GM19455 (cell line): ENCODE results near the gene FOSL2.

Source experiments
- ATAC-seq: cut with Tn5 transposase; IDR thresholded peaks from one replicate; pipeline ENCODE4 v1.9.1; 2021; ENCODE audit not compliant: unreplicated experiment

Gene FOSL2

GRCh38 chr2:28411166-28411755, 18.6 kb downstream of the FOSL2 start:
- no peak for ATAC-seq

DNA sequence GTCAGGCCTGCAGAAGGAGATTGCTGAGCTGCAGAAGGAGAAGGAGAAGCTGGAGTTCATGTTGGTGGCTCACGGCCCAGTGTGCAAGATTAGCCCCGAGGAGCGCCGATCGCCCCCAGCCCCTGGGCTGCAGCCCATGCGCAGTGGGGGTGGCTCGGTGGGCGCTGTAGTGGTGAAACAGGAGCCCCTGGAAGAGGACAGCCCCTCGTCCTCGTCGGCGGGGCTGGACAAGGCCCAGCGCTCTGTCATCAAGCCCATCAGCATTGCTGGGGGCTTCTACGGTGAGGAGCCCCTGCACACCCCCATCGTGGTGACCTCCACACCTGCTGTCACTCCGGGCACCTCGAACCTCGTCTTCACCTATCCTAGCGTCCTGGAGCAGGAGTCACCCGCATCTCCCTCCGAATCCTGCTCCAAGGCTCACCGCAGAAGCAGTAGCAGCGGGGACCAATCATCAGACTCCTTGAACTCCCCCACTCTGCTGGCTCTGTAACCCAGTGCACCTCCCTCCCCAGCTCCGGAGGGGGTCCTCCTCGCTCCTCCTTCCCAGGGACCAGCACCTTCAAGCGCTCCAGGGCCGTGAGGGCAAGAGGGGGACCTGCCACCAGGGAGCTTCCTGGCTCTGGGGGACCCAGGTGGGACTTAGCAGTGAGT, 19.4 kb downstream of the FOSL2 start:
- no peak for ATAC-seq

GRCh38 chr2:28412625-28413151, 20.0 kb downstream of the FOSL2 start:
- ATAC-seq: no peak

GRCh38 chr2:28413152-28413898, 20.7 kb downstream of the FOSL2 start:
- ATAC-seq: no peak

- ATAC-seq: no peak
These were observed 21.2 kb downstream of the FOSL2 start for GRCh38 chr2:28413899-28414295.

GRCh38 chr2:28414583-28414982, 21.9 kb downstream of the FOSL2 start:
- ATAC-seq: no peak

DNA sequence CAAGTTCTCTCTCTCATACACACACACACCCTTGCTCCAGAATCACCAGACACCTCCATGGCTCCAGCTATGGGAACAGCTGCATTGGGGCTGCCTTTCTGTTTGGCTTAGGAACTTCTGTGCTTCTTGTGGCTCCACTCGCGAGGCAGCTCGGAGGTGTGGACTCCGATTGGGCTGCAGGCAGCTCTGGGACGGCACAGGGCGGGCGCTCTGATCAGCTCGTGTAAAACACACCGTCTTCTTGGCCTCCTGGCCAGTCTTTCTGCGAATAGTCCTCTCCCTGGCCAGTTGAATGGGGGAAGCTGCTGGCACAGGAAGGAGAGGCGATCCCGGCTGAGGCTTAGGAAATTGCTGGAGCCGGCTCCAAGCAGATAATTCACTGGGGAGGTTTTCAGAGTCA, 22.4 kb downstream of the FOSL2 start:
- no peak for ATAC-seq

GRCh38 chr2:28415715-28416114, 23.1 kb downstream of the FOSL2 start:
- no peak for ATAC-seq

GRCh38 chr2:28419003-28419402, 26.3 kb downstream of the FOSL2 start:
- ATAC-seq: no peak

GRCh38 chr2:28419443-28420270, 27.0 kb downstream of the FOSL2 start:
- ATAC-seq: no peak

- ATAC-seq: no peak
These were observed 28.1 kb downstream of the FOSL2 start for GRCh38 chr2:28420722-28421121.

DNA sequence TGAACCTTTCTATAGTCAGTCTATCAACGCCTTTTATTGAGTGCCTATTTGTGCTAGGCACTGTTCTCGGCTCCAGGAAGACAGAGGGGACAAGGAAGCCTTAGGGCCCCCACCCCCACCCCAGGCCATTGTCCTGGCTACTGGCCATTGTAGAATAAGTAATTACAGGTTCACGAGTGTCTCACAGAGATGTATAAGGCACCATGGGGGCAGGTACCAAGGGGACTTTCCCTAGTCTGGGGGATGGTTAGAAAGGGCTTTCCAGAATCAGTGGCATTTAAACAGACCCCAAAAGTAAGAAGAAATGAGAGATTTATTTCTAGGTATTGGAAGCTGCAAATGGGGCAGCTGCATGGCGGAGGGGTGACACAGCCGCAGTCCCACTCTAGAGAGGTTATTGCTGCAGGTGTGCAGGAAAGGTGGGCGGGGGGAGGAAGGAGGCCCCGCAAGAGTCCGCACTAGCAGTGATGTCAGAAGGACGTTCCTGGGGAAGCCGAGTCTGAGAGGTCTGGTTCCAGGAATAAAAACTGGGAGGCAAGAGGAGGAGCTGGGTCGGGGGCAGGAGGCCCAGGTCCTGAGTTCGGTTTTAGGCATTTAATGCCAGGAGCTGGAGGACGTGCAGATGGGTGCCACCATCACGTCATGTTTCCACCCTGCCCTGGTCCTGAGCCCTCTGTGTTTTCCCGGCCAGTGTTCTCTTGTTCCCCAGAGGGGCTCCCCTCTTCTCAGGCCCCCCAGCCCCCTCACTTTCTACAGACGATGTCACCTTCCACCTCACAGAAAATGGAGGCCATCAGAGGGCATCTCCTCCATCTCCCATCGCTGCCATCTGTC, 30.5 kb downstream of the FOSL2 start:
- ATAC-seq: no peak

- no peak for ATAC-seq
These were observed 31.4 kb downstream of the FOSL2 start for GRCh38 chr2:28423856-28424605.

DNA sequence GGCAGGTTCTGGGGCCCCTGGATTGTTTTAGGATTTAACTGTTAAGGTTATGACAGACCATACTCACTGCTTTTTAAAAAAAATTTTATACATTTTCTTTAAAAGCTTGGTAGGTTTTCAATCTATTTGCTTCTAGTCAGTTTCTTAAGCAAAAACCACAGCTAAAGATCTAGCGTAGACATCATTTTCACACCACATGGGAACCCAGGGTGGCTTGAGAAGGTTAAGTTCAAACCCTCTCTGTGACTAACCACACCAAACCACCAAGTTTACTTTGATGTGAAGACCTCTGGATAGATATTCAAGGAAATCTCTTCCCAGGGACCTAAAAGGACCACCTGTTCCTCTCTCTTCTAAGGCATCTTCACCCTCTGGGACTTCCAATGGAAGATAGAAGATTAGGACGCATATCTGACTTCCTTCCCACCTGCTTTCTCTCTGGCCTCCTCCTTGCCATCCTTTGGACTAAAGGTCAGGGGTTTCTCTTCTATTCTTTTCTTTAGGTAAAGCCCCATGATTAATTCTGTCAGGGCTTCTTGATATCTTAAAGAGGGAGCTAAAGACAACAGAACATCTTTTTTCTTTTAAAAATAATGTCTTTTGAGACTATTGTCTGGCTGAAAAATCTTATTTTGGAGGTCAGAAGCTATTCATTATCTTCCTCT, 32.3 kb downstream of the FOSL2 start:
- ATAC-seq: no peak

DNA sequence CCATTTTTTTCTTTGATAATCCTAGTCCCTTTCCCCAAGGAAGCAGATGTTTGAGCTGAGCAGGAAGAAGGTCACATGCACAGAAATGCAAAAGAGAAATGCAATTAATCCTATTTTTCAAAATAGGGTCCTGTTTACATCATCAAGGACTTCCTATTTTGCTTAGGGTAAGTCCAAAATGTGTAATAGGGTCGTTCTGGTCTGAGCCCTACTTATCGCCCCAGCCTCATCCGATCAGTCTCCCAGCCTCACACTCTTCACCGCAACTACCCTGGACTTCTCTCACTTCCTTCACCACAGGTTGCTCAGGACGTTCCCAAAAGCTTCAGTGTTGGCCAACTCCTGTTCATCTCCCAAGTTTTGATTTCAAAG, 32.8 kb downstream of the FOSL2 start:
- ATAC-seq: no peak

DNA sequence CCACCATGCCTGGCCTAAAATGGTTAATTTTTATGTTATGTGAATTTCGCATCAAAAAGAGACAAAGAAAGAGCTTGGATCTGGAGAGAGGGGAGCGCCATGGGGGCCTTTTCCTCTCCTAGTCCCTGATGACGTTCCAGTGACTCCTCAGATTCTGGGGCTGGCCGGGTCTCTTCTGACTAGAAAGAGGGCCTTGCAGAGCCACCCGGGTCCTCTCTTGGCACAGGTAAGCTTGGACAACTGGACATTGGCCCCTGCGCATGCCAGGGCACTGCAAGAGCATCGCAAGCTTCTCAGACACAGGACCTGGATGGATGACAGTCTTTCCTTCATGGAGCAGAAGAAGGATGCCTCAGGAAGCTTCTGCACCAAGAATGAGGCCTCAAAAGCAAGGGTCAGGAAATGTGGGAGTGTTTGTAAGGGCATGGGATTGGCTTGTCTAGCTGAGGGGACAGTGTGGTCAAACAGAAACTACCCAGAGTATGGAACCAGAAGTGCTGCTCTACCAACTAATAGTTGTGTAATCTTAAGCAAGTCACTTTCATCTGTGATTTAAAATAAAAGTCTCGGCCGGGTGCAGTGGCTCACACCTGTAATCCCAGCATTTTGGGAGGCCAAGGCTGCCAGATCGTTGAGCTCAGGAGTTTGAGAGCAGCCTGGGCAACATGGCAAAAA, 35.2 kb downstream of the FOSL2 start:
- ATAC-seq: no peak

GRCh38 chr2:28428486-28428885, 35.8 kb downstream of the FOSL2 start:
- ATAC-seq: no peak

DNA sequence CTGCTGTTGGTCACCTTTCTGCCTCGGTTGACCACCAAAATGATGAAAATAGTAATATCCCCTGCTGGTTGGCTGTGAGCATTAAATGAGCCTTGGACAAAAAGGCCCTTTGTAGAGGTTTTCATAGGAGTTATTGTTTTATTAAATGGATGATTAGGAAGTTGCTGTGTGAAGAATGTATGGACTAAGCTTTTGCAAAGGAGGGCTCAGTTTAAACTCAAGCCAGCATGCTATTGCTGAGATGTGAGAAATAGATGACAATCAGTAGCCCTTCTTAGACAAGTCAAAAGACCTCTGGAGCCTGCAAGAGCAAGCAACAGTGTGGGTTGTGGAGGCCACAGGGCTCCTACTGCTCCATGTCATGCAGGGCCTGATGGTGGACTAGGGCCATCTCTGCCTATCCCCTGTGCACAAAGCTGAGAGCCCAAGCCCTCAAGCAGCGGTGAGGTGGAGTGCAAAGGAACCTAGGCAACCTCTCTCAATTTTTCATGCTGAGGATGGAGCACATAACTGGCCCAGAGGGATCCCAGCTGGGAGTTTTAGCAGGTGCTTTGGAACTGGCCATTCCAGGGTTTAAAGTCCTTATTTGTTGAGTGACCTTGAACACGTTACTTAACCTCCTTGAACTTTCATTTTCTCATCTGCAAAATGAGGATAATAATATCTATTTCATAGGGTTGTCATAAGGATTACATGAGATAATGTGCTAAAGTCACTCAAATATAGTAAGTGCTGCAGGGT, 37.1 kb downstream of the FOSL2 start:
- ATAC-seq: no peak
